GM18873 (cell line): Measurements from ENCODE around the gene GAPDHS.

Experiments used
- ATAC-seq: cut with Tn5 transposase; IDR thresholded peaks from one replicate; pipeline ENCODE4 v1.9.1; 2021; ENCODE audit warnings: mild to moderate bottlenecking, moderate library complexity, moderate number of reproducible peaks; ENCODE audit not compliant: unreplicated experiment, low FRiP score

The GAPDHS gene

DNA sequence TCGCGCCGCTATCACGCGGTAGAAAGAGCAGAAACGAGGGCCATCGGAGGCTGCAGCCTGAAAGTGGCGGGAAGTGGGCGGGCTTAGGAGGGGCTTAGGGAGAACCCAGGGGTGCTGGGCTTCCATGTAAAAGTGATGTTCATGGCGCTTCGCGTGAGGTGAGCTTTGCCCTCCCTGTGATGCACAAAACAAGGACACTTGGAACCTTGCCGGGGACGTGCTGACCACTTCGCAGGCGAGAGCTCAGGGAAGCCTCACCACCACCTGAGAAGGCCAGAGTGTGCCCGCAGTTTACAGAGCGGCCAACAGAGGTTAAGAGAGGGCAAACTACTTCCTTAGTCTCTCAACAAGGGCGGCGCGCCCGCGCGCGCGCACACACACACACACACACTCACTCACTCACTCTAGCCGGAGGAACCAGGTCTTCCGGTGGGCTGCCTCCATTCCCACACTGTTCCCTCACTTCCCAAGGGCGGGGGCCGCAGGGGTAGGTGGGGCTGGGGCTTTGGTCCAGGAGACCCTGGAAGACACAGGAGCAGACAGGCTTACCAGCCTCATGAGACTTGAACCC lies 651 bp downstream of the GAPDHS start:
- ATAC-seq: no peak

DNA sequence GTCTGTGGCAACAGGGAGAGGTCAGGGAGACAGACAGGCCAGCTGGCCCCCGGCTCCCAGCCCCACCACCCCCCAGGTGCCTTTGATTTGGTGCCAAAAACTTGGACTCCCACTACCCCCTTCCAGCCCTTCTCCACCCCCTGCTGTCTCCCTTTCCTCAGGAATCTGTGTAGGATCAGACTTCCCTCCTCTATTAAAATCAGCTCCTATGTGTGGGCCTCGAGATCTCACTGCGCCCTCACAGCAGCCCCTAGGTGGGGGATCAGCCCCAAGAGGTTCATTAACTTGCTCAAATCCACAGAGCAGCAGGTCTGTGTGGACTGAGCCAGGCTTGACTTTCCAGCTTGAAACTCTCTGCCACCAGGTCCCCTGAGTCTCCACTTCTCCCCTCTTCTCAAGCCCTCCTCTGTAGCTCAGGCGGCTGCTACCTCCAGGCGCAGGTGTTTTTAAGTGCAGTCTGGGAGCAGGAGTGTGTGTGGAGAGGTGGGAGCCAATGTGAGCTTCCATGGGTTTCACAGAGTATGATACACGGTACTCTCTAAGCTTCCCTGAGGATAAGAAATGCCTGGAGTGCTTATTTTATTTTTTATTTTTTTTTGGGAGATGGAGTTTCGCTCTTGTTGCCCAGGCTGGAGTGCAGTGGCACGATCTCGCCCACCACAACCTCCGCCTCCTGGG lies 1.7 kb downstream of the GAPDHS start:
- ATAC-seq: no peak

DNA sequence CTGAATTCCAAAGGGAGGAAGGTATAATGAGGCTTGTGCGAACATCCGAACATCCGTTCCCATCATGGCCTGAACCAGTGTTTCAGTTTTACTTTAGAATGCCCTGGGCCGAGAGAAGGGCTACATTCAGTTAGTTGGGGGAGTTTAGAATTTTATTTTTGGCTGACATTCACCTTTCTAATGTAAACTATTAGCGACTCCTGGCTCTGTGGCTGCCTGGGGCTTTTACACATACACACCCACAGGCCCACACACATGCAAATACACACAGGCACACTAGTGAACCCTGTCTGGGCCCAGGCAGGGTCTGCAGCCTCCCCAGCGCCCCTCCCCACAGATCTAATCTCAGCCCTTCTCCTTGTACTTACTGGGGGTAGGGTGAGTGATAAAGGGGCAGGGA lies 6.1 kb downstream of the GAPDHS start:
- ATAC-seq: no peak

DNA sequence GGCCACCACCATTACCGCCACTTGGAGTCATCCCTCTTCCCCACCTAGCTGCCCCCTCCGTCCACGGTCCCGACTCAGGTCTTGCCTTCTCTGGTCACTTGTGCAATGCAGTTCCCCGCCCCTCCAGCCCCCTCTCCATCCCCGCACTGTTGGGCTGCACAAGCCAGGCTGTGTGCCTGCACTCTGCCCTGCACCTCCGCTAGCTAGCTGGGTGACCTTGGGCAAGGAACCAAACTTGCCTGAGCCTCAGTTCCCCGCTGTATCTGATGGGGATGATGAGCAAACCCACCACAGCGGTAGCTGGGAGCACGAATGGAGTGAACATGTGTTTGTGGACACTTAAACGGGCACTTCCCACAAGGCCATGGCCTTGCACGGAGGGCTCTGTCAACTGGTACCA lies 6.6 kb downstream of the GAPDHS start:
- no peak for ATAC-seq

DNA sequence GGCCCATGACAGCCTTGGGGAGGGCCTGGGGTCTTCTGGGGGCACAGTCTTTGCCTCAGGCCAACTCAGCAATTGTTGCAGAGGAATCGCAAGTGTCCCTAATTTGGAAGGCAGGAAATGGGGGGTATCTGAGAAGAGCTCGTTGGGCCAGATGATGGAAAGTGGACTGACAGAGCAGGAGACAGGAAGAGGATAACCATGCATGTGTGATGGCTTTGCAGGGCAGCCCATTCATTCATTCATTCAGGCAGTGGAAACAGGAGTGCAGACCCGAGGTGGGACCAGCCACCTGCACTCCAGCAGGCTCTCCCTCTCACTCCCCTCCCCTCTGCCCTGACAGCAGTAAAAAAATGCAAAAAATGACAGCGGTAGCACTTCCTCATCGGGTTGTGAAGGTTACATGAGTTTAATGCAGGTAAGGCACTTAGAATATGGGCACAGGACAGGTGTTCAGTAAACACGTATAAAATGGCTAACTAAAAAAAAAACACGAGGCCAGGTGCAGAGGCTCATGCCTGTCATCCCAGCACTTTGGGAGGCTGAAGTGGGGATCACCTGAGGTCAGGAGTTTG lies 7.2 kb downstream of the GAPDHS start:
- ATAC-seq: no peak

DNA sequence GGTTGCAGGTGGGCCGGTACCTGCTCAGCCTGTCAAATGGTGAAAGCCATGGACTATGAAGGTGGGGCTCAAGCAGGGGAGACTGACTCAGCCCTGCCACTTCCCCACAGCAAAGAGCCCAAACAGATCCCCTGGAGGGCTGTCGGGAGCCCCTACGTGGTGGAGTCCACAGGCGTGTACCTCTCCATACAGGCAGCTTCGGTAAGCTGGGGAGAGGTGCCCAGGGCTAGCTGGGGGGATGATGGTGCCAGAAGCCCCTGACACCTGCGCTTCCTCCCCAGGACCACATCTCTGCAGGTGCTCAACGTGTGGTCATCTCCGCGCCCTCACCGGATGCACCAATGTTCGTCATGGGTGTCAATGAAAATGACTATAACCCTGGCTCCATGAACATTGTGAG lies 9.0 kb downstream of the GAPDHS start:
- no peak for ATAC-seq

DNA sequence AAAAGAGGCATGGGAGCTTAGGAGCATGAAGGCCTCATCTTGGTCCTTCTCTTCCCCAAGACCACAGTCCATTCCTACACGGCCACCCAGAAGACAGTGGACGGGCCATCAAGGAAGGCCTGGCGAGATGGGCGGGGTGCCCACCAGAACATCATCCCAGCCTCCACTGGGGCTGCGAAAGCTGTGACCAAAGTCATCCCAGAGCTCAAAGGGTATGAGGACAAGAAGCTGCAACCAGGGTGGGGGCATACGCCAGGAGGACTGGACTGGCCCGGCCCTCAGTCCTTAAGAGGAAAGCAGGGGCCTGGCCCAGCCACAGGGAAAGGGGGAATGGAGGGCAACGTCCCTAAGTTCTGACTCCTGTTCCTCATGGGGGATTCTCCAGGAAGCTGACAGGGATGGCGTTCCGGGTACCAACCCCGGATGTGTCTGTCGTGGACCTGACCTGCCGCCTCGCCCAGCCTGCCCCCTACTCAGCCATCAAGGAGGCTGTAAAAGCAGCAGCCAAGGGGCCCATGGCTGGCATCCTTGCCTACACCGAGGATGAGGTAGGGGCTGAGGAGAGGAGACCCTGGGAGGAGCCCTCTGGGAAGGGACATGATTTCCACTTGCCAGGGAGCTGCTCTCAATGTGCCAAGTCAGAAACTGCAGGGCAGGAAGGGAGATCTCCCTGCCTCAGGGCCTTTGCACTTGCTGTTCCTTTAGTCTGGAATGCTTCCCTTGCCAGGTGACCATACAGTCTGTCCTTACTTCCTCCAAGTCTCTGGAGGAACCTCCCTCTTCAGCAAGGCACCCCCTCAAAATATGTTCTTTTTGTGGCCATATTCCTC lies 10.2 kb downstream of the GAPDHS start:
- ATAC-seq: no peak

DNA sequence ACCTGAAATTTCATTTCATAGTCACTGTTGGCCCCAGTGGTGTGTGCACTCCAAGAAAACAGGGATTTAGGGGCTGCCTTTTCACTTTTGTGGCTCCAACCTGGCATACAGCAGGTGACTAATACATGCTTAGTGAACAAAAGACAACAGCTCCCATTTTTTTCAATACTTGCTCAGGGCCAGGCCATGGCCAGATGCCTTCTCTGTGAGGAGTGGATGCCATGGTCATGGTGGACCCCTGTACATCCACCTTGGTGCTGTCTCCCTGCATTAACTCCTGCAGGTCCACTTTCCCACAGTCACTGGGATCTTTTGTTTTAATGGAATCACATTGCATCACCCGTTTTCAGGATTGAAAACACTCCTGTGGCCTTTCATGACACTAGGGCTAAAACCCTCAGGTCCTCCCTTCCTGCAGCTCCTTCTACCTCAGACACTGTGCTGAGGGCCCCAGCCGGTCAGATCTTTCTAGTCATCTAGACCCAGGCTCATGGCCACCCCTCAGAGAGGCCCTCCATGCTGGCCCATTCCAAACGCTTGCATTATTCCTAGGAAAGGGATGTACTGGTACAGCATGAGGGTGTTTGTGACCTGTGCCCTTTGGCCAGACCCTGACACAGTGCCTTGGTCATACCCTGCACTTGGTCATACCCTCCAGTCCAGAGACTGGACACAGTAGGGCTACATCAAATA lies 11.0 kb downstream of the GAPDHS start:
- no peak for ATAC-seq

DNA sequence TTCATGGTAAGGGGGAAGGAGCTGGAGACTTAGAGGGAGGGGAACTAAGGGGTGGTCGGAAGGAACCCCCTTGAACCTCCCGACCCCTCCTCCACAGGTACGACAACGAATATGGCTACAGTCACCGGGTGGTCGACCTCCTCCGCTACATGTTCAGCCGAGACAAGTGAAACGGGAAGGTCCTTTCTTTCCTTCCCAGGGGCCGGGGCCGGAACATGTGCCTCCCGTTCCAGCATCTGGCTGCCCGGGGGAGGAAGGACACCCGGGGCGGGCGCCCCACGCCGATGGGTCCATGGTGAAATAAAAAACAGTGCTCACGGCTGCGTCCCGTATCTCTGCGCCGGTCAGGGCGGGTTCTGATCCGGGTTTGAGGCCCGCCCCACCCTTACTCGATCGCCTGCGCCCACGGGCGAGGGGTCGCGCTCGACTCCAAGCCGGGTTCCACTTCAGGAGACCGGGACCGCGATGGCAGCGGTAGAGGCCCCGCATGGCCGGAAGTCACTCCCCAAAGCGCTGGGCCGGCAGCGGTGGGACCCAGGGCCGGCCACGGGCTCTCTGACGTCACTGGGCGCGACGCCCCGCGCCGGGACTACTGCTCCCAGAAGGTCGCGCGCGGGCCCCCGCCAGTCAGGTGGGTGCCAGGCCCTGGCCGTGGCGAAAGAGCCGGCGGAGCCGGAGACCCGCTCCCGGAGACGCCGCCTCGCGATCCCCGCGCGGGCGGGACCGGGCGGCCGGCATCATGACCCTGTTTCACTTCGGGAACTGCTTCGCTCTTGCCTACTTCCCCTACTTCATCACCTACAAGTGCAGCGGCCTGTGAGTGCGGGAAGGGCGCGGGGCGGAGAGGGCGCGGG lies 12.0 kb downstream of the GAPDHS start, which contains the start of gene TMEM147:
TSS of gene TMEM147 (plus strand) at position 626 of the 854 bp plus-strand sequence. CDS start at position 740, 114 bp downstream.
- peak; percentile 44 for ATAC-seq

DNA sequence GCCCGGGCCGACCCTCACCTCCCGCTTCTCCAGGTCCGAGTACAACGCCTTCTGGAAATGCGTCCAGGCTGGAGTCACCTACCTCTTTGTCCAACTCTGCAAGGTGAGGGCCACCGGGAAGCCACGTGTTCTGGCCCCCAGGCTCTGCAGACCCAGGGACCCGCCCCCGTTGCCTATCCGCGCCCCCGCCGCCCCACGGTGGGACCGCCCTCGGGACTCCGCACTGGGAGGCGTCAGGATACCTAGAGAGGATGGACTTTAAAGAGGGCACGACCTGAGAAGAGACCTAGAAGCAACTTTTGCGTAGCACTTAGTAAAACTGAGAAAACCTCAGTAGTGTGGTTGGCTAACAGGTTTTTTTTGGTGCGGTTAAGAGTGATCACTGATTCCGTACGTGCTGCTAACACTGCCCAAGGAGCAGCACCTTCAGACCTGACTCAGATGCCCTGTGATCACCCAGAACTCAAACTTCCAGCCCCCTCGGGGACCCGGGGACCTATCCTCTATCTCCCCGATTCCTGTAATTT lies 12.7 kb downstream of the GAPDHS start:
- ATAC-seq: peak; percentile 31

DNA sequence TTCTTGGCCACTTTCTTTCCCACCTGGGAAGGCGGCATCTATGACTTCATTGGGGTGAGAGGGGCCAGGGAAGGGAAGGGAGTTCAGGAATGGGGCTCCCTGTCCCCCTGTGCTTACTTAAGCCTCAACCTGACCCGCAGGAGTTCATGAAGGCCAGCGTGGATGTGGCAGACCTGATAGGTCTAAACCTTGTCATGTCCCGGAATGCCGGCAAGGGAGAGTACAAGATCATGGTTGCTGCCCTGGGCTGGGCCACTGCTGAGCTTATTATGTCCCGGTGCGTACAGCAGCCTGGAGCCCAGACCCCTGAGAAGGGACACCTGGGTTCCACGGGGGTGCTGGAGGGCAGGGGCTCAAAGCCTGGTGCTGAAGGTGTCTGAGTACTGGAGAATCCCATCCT lies 13.3 kb downstream of the GAPDHS start:
- no peak for ATAC-seq

DNA sequence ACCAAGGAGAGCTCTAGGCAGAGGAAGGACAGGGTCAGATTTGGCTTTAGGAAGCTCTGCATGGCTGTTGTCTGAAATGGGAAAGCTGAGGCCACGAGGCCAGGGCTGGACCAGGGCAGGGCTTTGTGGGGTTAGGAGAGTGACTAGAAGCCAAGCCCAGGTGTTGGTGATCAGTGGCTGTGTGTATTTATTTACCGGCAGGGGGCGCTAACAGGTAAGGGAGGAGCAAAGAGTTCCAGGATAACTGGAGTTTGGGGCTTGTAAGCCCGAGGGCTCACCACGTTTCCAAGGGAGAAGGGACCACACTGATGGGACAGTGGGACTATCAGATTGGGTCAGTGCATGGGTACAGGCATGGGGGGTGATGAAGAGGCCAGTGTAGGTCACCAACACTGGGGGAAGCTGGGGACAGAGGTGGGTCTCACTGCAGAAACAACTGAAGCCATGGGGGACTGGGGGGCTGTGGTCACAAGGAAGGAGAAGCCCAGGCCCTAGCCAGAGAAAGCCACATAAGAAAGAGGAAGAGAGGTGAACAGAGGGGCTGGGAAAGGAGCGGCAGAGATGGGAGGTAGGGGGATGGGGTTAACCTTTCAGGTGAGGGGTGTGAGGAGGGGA lies 16.0 kb downstream of the GAPDHS start:
- no peak for ATAC-seq

DNA sequence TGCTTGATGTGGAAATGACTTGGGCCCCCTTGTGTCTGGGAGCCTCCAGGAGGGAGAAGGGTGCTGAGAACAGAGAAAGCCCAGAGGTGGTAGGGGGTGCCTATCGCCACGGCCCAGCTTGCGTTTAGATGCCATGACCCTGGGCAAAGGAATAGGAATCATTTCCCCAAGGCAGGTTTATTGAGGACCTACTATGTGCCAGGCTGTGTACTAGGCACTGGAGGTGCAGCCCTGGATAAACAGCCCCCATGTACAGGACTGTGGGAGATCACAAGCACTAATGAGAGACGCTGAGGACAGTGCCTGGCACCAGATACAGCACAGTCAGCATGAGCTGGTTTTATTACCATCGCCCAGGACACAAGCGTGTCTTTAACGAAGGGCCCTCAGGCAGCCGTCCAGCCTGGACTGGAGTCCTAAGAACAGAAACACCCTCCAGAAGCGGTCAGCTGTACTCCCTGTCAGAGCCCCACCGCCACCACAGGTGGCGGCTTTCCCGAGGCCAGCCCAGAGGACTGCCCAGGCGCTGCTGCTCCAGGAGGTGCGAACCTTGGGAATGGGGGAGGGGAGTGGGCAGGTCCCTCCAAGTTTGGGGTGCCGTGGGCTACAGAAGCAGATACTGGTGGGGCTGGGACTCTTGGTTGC lies 16.7 kb downstream of the GAPDHS start:
- no peak for ATAC-seq

DNA sequence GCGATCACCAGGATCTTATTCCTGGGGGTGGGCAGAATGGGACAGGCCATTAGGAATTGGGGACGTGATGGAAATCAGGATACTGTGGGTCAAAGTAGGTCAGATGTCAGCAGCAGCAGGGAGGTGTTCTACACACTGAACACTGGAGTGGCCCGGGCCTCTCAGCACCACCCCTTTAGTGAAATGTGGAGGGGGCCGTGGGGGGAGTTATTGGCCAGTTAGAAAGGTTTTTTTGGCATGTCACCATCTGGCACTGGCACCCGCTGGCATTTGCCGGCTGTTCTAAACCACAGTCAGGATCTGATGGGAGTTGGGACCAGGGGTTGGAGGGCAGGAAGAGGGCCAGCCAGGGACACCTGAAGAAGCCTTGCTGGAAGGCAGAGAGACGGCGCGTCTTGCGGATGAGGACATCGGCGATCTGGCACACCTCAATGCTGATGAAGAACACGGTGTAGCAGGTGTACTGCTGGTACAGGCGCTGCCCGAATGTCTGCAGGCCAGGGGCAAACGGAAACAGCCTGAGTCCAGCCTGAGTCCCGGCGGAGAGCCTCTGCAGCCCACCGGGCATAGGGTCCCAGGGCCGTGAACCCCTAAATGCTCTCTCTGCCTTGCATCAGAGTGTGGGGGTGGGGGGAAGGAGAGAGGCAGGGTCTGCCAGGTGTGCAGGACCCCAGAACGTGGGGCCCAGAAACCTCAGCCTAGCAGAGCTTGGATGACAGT lies 18.0 kb downstream of the GAPDHS start:
- no peak for ATAC-seq

DNA sequence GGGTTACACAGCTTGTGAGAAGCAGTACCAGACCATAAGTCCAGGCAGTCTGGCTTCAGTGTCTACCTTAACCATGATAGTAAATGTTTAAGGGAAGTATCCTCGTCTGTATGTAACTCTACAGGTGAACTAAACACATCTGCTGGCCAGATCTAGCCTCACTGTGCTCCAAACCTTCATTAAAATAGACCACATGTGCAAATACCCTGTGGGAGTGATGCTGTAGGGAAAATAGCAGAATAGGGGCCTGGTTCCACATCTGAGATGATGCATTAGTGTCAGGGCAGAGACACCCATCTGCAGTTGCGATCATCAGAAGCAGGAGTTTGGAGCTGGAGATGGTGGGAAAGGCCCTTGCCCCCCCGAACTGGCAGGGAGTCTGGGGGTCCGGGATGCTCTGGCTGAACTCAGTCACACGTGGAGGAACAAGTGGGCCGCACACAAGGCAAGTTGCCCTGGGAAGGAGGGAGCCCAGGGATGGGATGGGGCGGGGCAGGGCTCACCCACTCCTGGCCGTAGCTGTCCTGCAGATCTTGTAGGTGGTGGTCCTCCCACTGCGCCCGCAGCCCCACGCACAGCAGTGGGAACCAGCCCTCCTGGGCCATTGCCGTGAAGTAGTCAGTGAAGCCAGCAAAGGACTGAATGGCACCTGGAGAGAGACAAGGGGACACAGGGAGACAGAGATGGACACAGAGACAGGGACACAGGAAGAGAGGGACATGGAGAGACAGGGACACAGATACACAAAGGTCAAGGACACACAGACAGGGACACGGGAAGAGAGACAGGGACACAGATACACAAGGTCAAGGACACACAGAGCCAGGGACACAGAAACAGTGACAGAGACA lies 19.5 kb downstream of the GAPDHS start:
- ATAC-seq: no peak

DNA sequence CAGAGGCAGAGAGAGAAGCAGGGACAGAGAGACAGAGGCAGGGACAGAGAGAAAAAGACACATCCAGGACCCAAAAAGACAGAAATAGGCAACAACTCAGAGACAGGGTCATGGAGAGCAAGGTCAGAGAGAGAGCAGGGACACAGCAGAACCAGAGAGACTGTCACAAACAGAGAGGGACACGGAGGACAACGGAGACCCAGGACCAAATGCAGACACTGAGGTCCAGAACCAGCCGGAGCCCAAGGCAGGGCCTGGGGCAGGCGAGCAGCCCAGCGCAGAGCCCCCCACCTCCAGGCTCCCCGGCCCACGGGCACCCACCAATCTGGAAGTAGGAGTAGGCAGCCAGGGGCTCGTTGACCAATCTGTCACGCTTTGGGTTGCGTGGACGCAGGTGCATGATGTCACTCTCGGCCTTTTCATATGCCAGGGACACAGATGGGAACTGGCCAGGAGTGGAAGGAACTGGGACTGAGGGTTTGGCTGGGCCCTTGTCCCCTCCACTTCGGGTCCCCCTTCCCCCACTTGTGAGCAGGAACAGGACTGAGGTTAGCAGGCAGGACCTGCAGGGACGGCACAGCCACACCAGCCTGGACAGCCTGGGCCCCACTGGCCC lies 20.2 kb downstream of the GAPDHS start:
- ATAC-seq: no peak

DNA sequence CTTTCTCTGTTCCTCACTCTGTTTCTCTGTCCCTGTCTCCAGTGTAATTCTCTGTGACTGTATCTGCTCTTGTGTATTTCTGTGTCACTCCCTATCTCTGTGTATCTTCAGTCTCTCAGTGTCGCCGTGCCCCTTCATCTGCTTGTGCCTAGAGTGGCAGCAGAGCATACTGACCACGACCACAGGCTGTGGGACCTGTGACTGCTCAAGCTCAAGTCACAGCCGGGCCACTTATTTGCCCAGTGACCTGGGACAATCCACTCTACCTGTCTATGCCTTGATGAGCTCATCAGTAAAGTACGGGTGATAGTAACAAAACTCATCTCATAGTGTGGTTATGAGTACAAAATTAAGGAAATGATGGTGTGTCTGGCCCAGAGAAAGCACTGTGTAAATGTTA lies 20.8 kb downstream of the GAPDHS start:
- no peak for ATAC-seq
